Astrocyte (in vitro differentiated cells and primary cell): ENCODE data around the gene TMEM107. TPM values are rescaled to one million over a fixed set of nuclear protein-coding genes. Genes with fewer than 3 reads are reported as not detected.

Experiments
- DNase-seq: peaks from one replicate; pipeline ENCODE4 v3.0.0-alpha.2; 2010; ENCODE audit warnings: low read depth
- FAIRE-seq: peaks from 2 replicates; lab custom pipeline; 2011; peaks lifted over from hg19 to GRCh38; lab: Jason Lieb, UNC
- H2AFZ ChIP-seq: 2 replicates; pipeline ENCODE4 v1.6.0; 2012; ENCODE audit warnings: low read depth, low read length, inconsistent platforms
- H3K27ac ChIP-seq: 2 replicates; pipeline ENCODE4 v1.5.1; 2011; ENCODE audit warnings: low read depth, low read length, inconsistent platforms
- H3K27me3 ChIP-seq: 2 replicates; pipeline ENCODE4 v1.6.0; 2011; ENCODE audit warnings: low read length, inconsistent platforms; ENCODE audit not compliant: insufficient read depth
- H3K36me3 ChIP-seq: 2 replicates; pipeline ENCODE4 v1.5.1; 2011; ENCODE audit warnings: low read length, inconsistent platforms; ENCODE audit not compliant: insufficient read depth
- H3K4me1 ChIP-seq: 2 replicates; pipeline ENCODE4 v1.5.1; 2011; ENCODE audit warnings: low read length, inconsistent platforms; ENCODE audit not compliant: insufficient read depth
- H3K4me2 ChIP-seq: 2 replicates; pipeline ENCODE4 v1.6.0; 2012; ENCODE audit warnings: low read length, inconsistent platforms
- H3K4me3 ChIP-seq: 2 replicates; pipeline ENCODE4 v1.5.1; 2011; ENCODE audit warnings: low read depth, mild to moderate bottlenecking, low read length, inconsistent platforms; ENCODE audit not compliant: insufficient read depth
- H3K79me2 ChIP-seq: 2 replicates; pipeline ENCODE4 v1.6.0; 2012; ENCODE audit warnings: mild to moderate bottlenecking, low read length, inconsistent platforms; ENCODE audit not compliant: insufficient read depth
- H3K9ac ChIP-seq: 2 replicates; pipeline ENCODE4 v1.6.0; 2012; ENCODE audit warnings: mild to moderate bottlenecking, low read length, inconsistent platforms
- H3K9me3 ChIP-seq: 2 replicates; pipeline ENCODE4 v1.5.1; 2012; ENCODE audit warnings: low read depth, mild to moderate bottlenecking, low read length, inconsistent platforms; ENCODE audit not compliant: insufficient read depth
- H4K20me1 ChIP-seq: 2 replicates; pipeline ENCODE4 v1.6.0; 2012; ENCODE audit warnings: low read length, inconsistent platforms; ENCODE audit not compliant: insufficient read depth
- H3K27ac Mint-ChIP-seq: one replicate; pipeline ENCODE4 v1.8.0; 2021; ENCODE audit warnings: mild to moderate bottlenecking, mixed read lengths; ENCODE audit not compliant: unreplicated experiment
- H3K27me3 Mint-ChIP-seq: one replicate; pipeline ENCODE4 v1.8.0; 2021; ENCODE audit warnings: low read depth, mixed read lengths; ENCODE audit not compliant: unreplicated experiment
- H3K36me3 Mint-ChIP-seq: one replicate; pipeline ENCODE4 v1.8.0; 2021; ENCODE audit warnings: low read depth, mixed read lengths; ENCODE audit not compliant: unreplicated experiment
- H3K4me1 Mint-ChIP-seq: one replicate; pipeline ENCODE4 v1.8.0; 2021; ENCODE audit warnings: low read depth, mixed read lengths; ENCODE audit not compliant: unreplicated experiment
- H3K4me3 Mint-ChIP-seq: one replicate; pipeline ENCODE4 v1.8.0; 2021; ENCODE audit warnings: mild to moderate bottlenecking, moderate library complexity, mixed read lengths; ENCODE audit not compliant: unreplicated experiment
- H3K9me3 Mint-ChIP-seq: one replicate; pipeline ENCODE4 v1.8.0; 2021; ENCODE audit warnings: mild to moderate bottlenecking, mixed read lengths; ENCODE audit not compliant: unreplicated experiment
- CTCF ChIP-seq: IDR thresholded peaks from 2 replicates; pipeline ENCODE4 v1.5.1; 2011; ENCODE audit warnings: low read depth, mild to moderate bottlenecking, inconsistent platforms, low read length, moderate library complexity; ENCODE audit not compliant: insufficient read depth
- EZH2 ChIP-seq: IDR thresholded peaks from 2 replicates; pipeline ENCODE4 v1.6.1; 2012; ENCODE audit warnings: mild to moderate bottlenecking, low read length, inconsistent platforms; ENCODE audit not compliant: insufficient read depth
- total RNA-seq: library from RNA; stranded (reverse); gene quantifications from 2 replicates; pipeline ENCODE4 v1.2.1, GENCODE V29; 2021

TMEM107 gene
- total RNA-seq, 1 donor from 2014 or later: 9.4 TPM

- H3K4me1 Mint-ChIP-seq: peaks cover 4% of the 10 kb centered on the region
- peak overlapping the region; percentile 84 for H2AFZ ChIP-seq
- H3K4me3 ChIP-seq: peak overlapping the region; percentile 76
- no peaks in the 10 kb centered on the region for H3K27me3 Mint-ChIP-seq
- peak overlapping the region; percentile 90 for H3K4me3 Mint-ChIP-seq
- H3K36me3 ChIP-seq: no peaks in the 10 kb centered on the region
- peak overlapping the region; percentile 89 for H3K27ac ChIP-seq
- H3K79me2 ChIP-seq: no peaks in the 10 kb centered on the region
- peak overlapping the region; percentile 93 for H3K27ac Mint-ChIP-seq
- peak; percentile 29 for DNase-seq
- H4K20me1 ChIP-seq: peaks cover 12% of the 10 kb centered on the region
- H3K36me3 Mint-ChIP-seq: peaks cover 3% of the 10 kb centered on the region
- no peaks in the 10 kb centered on the region for H3K27me3 ChIP-seq
- H3K4me2 ChIP-seq: peak overlapping the region; percentile 92
- TF ChIP-seq EZH2 (no peak), CTCF (peak; percentile 6)
- peak overlapping the region; percentile 91 for H3K9ac ChIP-seq
- no peak for FAIRE-seq
- peaks cover 9% of the 10 kb centered on the region for H3K4me1 ChIP-seq
- peaks cover 2% of the 10 kb centered on the region for H3K9me3 Mint-ChIP-seq
- no peaks in the 10 kb centered on the region for H3K9me3 ChIP-seq
Observed at GRCh38 chr17:8223356-8224126, 47.4 kb upstream of the TMEM107 start.

- peaks cover 12% of the 10 kb centered on the region for H4K20me1 ChIP-seq
- Mint-ChIP-seq H3K4me1 (peaks cover 4% of the 10 kb centered on the region), H3K4me3 (peak overlapping the region; percentile 90), H3K27ac (peak overlapping the region; percentile 93), H3K27me3 (no peaks in the 10 kb centered on the region), H3K9me3 (peaks cover 2% of the 10 kb centered on the region), H3K36me3 (peaks cover 3% of the 10 kb centered on the region)
- no peaks in the 10 kb centered on the region for H3K36me3 ChIP-seq
- FAIRE-seq (no peak), DNase-seq (peak; percentile 86)
- H3K4me1 ChIP-seq: peaks cover 9% of the 10 kb centered on the region
- H3K4me3 ChIP-seq: peak overlapping the region; percentile 76
- H3K4me2 ChIP-seq: peak overlapping the region; percentile 92
- peak overlapping the region; percentile 91 for H3K9ac ChIP-seq
- H3K27ac ChIP-seq: peak overlapping the region; percentile 89
- no peaks in the 10 kb centered on the region for H3K27me3 ChIP-seq
- TF ChIP-seq EZH2 (no peak), CTCF (no peak)
- H3K9me3 ChIP-seq: no peaks in the 10 kb centered on the region
- no peaks in the 10 kb centered on the region for H3K79me2 ChIP-seq
- H2AFZ ChIP-seq: peak overlapping the region; percentile 84
Observed at GRCh38 chr17:8222630-8223355, 46.6 kb upstream of the TMEM107 start.
